Measurements from ENCODE around the gene SLC1A4. TPM values are rescaled to one million over a fixed set of nuclear protein-coding genes. Genes with fewer than 3 reads are reported as not detected.

The SLC1A4 gene
- total RNA-seq, 1 donor from 2014 or later, result 45.9 TPM

- peaks cover 18% of the 10 kb centered on the region for H3K4me1 Mint-ChIP-seq (ENCODE audit: low read depth, unreplicated experiment)
- Histone ChIP-seq H3K9ac (ENCODE audit: low read length) (no peak overlapping the region), H3K27ac (ENCODE audit: low read depth, low read length) (no peak overlapping the region), H3K4me2 (ENCODE audit: low read length) (no peak overlapping the region), H3K4me3 (ENCODE audit: insufficient read depth, low read depth, low read length) (no peak overlapping the region), H3K36me3 (ENCODE audit: insufficient read depth, low read length) (no peaks in the 10 kb centered on the region), H3K9me3 (ENCODE audit: insufficient read depth, low read depth, low read length) (no peaks in the 10 kb centered on the region), H4K20me1 (ENCODE audit: insufficient read depth, low read length) (no peaks in the 10 kb centered on the region), H3K79me2 (ENCODE audit: insufficient read depth, low read length) (no peaks in the 10 kb centered on the region), H3K27me3 (ENCODE audit: insufficient read depth, low read length) (no peaks in the 10 kb centered on the region), H2AFZ (ENCODE audit: low read depth, low read length) (no peak overlapping the region), H3K4me1 (ENCODE audit: insufficient read depth, low read length) (peaks cover 8% of the 10 kb centered on the region)
- H3K36me3 Mint-ChIP-seq (ENCODE audit: low read depth, unreplicated experiment), result peaks cover 8% of the 10 kb centered on the region
- peaks cover 4% of the 10 kb centered on the region for H3K27me3 Mint-ChIP-seq (ENCODE audit: low read depth, unreplicated experiment)
- TF ChIP-seq EZH2 (IDR thresholded peaks at IDR 0.05; ENCODE audit: insufficient read depth, low read length), result no peak
- TF ChIP-seq CTCF (IDR thresholded peaks at IDR 0.05; ENCODE audit: insufficient read depth, low read depth, low read length), result no peak
- FAIRE-seq, result no peak
- H3K9me3 Mint-ChIP-seq (ENCODE audit: unreplicated experiment), result peaks cover 9% of the 10 kb centered on the region
- H3K4me3 Mint-ChIP-seq (ENCODE audit: unreplicated experiment), result no peak overlapping the region
- no peak for DNase-seq (ENCODE audit: low read depth)
- no peak overlapping the region for H3K27ac Mint-ChIP-seq (ENCODE audit: unreplicated experiment)
Observed at GRCh38 chr2:65043001-65043400, 53.8 kb downstream of the SLC1A4 start.

- H3K36me3 Mint-ChIP-seq (ENCODE audit: low read depth, unreplicated experiment), result peaks cover 8% of the 10 kb centered on the region
Observed at GRCh38 chr2:65044097-65044735, 55.0 kb downstream of the SLC1A4 start.

More at GRCh38 chr2:65044097-65044735, 55.0 kb downstream of the SLC1A4 start:
- H3K36me3 ChIP-seq (ENCODE audit: insufficient read depth, low read length), result no peaks in the 10 kb centered on the region
- no peak overlapping the region for H3K9ac ChIP-seq (ENCODE audit: low read length)
- H3K4me1 Mint-ChIP-seq (ENCODE audit: low read depth, unreplicated experiment), result peaks cover 18% of the 10 kb centered on the region
- no peak overlapping the region for H3K27ac Mint-ChIP-seq (ENCODE audit: unreplicated experiment)
- no peaks in the 10 kb centered on the region for H3K79me2 ChIP-seq (ENCODE audit: insufficient read depth, low read length)
- H2AFZ ChIP-seq (ENCODE audit: low read depth, low read length), result no peak overlapping the region
- DNase-seq (ENCODE audit: low read depth) (no peak), FAIRE-seq (no peak)
- peaks cover 8% of the 10 kb centered on the region for H3K4me1 ChIP-seq (ENCODE audit: insufficient read depth, low read length)
- H3K27me3 ChIP-seq (ENCODE audit: insufficient read depth, low read length), result no peaks in the 10 kb centered on the region
- H4K20me1 ChIP-seq (ENCODE audit: insufficient read depth, low read length), result no peaks in the 10 kb centered on the region
- no peak overlapping the region for H3K4me2 ChIP-seq (ENCODE audit: low read length)
- no peak overlapping the region for H3K4me3 Mint-ChIP-seq (ENCODE audit: unreplicated experiment)
- H3K9me3 Mint-ChIP-seq (ENCODE audit: unreplicated experiment), result peaks cover 9% of the 10 kb centered on the region
- peaks cover 4% of the 10 kb centered on the region for H3K27me3 Mint-ChIP-seq (ENCODE audit: low read depth, unreplicated experiment)
- H3K27ac ChIP-seq (ENCODE audit: low read depth, low read length), result no peak overlapping the region
- no peaks in the 10 kb centered on the region for H3K9me3 ChIP-seq (ENCODE audit: insufficient read depth, low read depth, low read length)
- TF ChIP-seq EZH2 (IDR thresholded peaks at IDR 0.05; ENCODE audit: insufficient read depth, low read length) (no peak), CTCF (IDR thresholded peaks at IDR 0.05; ENCODE audit: insufficient read depth, low read depth, low read length) (no peak)
- H3K4me3 ChIP-seq (ENCODE audit: insufficient read depth, low read depth, low read length), result no peak overlapping the region
